Measurements from ENCODE around the gene FMO1.

DNA sequence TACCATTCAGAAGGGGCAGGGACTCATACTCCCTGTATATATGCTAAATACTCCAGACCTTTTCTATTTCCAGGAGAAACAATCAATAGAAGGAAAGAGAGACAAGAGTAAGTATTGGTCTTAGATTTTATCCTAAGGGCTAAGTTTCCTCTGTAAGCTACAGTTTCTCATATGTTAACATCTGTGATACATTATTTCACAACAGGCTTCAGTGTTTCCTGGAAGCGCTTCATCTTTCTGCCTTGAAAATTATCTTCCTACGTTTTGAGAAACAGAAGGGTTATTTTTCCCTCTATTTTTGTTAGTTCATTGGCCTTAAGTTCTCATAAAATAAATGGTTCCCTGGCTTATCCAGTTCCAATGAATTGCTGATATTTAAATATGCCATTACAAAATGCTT, 15.6 kb downstream of the FMO1 start:
- TF ChIP-seq POLR2A (IDR thresholded peaks at IDR 0.05; ENCODE audit: control extremely low read depth in 1 of 2, low read depth in 2 of 2, low read length in 2 of 2) (no peak), SAP30 (IDR thresholded peaks at IDR 0.05; ENCODE audit: insufficient read depth, insufficient replicate concordance, low read length) (no peak), TCF12 (IDR thresholded peaks at IDR 0.05; ENCODE audit: low read depth, low read length) (no peak), SIN3A (conservative IDR thresholded peaks at IDR 0.05 in 1 of 2, IDR thresholded peaks at IDR 0.05 in 1 of 2; ENCODE audit: low read depth in 1 of 2, low read length in 2 of 2) (no peak), RAD21 (IDR thresholded peaks at IDR 0.05 in 1 of 2, conservative IDR thresholded peaks at IDR 0.05 in 1 of 2; ENCODE audit: low read depth in 2 of 2, low read length in 2 of 2) (no peak), GABPA (IDR thresholded peaks at IDR 0.05; ENCODE audit: borderline replicate concordance, insufficient read depth, low read length) (no peak)
- TF ChIP-seq, protein P1, sequence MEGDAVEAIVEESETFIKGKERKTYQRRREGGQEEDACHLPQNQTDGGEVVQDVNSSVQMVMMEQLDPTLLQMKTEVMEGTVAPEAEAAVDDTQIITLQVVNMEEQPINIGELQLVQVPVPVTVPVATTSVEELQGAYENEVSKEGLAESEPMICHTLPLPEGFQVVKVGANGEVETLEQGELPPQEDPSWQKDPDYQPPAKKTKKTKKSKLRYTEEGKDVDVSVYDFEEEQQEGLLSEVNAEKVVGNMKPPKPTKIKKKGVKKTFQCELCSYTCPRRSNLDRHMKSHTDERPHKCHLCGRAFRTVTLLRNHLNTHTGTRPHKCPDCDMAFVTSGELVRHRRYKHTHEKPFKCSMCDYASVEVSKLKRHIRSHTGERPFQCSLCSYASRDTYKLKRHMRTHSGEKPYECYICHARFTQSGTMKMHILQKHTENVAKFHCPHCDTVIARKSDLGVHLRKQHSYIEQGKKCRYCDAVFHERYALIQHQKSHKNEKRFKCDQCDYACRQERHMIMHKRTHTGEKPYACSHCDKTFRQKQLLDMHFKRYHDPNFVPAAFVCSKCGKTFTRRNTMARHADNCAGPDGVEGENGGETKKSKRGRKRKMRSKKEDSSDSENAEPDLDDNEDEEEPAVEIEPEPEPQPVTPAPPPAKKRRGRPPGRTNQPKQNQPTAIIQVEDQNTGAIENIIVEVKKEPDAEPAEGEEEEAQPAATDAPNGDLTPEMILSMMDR (IDR thresholded peaks at IDR 0.05; ENCODE audit: control extremely low read depth in 1 of 3, insufficient read depth in 1 of 3, low read depth in 1 of 3, low read length in 3 of 3): no peak

Measured in H1 (cell line).